A673 (cell line): ENCODE measurements around the gene CHD5. TPM values are rescaled to one million over a fixed set of nuclear protein-coding genes. Genes with fewer than 3 reads are reported as not detected.

Experiments used
- BruUV-seq: library from RNA; stranded (reverse); fragments of 400-500 nt; replicated peaks from 2 replicates; lab custom pipeline; 2021; lab: Mats Ljungman, UMichigan
- CTCF ChIA-PET: fragments of 300-600 bp; sonication (Branson Sonifier 250); formaldehyde crosslinking; loops from one replicate; lab custom pipeline; 2022; ENCODE audit warnings: antibody characterized with exemption; lab: Charles Lee
- POLR2A ChIA-PET: fragments of 300-600 bp; sonication (Branson Sonifier 250); formaldehyde crosslinking; loops from one replicate; lab custom pipeline; 2022; ENCODE audit warnings: antibody characterized with exemption; ENCODE audit not compliant: low non-redundant PET; lab: Charles Lee
- DNase-seq: peaks from one replicate; pipeline ENCODE4 v3.0.0-alpha.2; 2015; ENCODE audit warnings: low spot score
- H3K27ac ChIP-seq: fragments of 200-600 bp; sonication (generic); 2 replicates; pipeline ENCODE4 v1.5.1; 2016; ENCODE audit warnings: mixed run types, low read depth, mild to moderate bottlenecking, mixed read lengths, antibody characterized with exemption, low read length; ENCODE audit not compliant: poor library complexity, severe bottlenecking
- H3K27me3 ChIP-seq: fragments of 200-600 bp; sonication (generic); replicated peaks from 2 replicates; pipeline ENCODE4 v1.6.1; 2017; ENCODE audit warnings: mixed run types, low read depth, mild to moderate bottlenecking, mixed read lengths, antibody characterized with exemption, low read length; ENCODE audit not compliant: insufficient read depth, poor library complexity
- H3K36me3 ChIP-seq: fragments of 200-600 bp; sonication (generic); 2 replicates; pipeline ENCODE4 v1.6.1; 2016; ENCODE audit warnings: mixed run types, mild to moderate bottlenecking, mixed read lengths, antibody characterized with exemption, low read length; ENCODE audit not compliant: insufficient read depth, poor library complexity, severe bottlenecking
- H3K4me1 ChIP-seq: fragments of 200-600 bp; sonication (generic); 2 replicates; pipeline ENCODE4 v1.6.1; 2017; ENCODE audit warnings: mixed run types, mild to moderate bottlenecking, mixed read lengths, antibody characterized with exemption, low read length; ENCODE audit not compliant: insufficient read depth, poor library complexity, severe bottlenecking
- H3K4me3 ChIP-seq: fragments of 200-600 bp; sonication (generic); 2 replicates; pipeline ENCODE4 v1.5.1; 2016; ENCODE audit warnings: low read depth, mixed run types, mild to moderate bottlenecking, mixed read lengths, low read length; ENCODE audit not compliant: poor library complexity, severe bottlenecking
- H3K9me3 ChIP-seq: fragments of 200-600 bp; sonication (generic); 2 replicates; pipeline ENCODE4 v1.6.1; 2016; ENCODE audit warnings: mixed run types, low read depth, mild to moderate bottlenecking, mixed read lengths, antibody characterized with exemption, low read length; ENCODE audit not compliant: poor library complexity, severe bottlenecking
- EZH2 ChIP-seq: fragments of 200-600 bp; sonication (generic); IDR thresholded peaks from 2 replicates; pipeline ENCODE4 v1.6.1; 2017; ENCODE audit warnings: borderline replicate concordance, low read depth, mild to moderate bottlenecking, mixed read lengths, antibody characterized with exemption, low read length; ENCODE audit not compliant: poor library complexity, severe bottlenecking
- intact Hi-C: fragments of 100-400 bp; cut with micrococcal nuclease; formaldehyde crosslinking; loops from one replicate; pipeline ENCODE4 v1.10.0; 2022; ENCODE audit not compliant: unreplicated experiment
- total RNA-seq: library from RNA; stranded (reverse); gene quantifications from 2 replicates; pipeline ENCODE4 v1.2.3, GENCODE V29; 2021
- TF ChIP-seq, protein P1 (sequence below): fragments of 300-800, 200-600 bp; sonication (generic); conservative IDR thresholded peaks from 2 replicates; pipeline ENCODE4 v1.5.1; 2017; ENCODE audit warnings: low read depth, mild to moderate bottlenecking, antibody characterized with exemption, low read length, moderate library complexity, mixed read lengths

The CHD5 gene
- total RNA-seq, 1 experiment from 2014 or later = 0.58 TPM

DNA sequence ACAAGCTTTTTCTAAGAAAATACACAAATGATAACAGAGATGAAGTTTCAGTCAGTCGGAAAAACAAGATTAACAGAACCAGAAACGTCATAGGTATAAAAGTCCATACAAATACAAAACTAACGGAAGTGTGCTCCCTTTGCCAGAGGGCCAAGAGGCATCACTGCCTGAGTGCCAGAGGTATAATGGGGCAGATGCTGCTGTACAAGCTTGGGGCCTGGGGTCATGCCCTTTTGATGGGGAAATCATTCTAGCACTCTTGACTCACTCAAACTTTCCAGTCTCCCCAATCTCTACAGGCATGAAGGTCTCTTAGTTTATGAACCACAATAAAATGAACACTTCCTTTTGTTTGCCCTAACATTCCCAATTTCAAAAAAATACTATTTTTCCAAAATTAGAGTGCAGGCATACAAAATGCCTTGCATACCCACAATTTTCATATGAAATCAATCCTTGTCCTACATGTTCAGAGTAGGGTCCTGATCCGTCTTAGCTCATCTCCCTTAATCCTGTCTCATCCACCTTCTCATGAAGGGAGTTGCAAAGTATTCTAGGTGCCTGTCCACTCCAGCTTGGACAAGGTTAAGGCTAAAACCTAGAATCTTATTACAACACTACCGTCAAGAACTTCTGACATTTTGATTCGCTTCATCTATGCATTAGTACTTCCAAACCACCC is 17.8 kb upstream of the CHD5 start:
- CTCF ChIA-PET = no interaction called here
- Histone ChIP-seq H3K27ac (peak overlapping the region; percentile 97), H3K36me3 (peaks cover 49% of the 10 kb centered on the region), H3K9me3 (no peaks in the 10 kb centered on the region), H3K27me3 (no peaks in the 10 kb centered on the region), H3K4me1 (peaks cover 11% of the 10 kb centered on the region), H3K4me3 (peak overlapping the region; percentile 93)
- POLR2A ChIA-PET = interaction anchor here (0.6 kb wide), 1 partner anchor 26 kb away, joined by 3 read pairs; no protein-coding TSS in a partner anchor
- intact Hi-C loops = no loop called here
- BruUV-seq = no TSS peak
- TF ChIP-seq, protein P1, sequence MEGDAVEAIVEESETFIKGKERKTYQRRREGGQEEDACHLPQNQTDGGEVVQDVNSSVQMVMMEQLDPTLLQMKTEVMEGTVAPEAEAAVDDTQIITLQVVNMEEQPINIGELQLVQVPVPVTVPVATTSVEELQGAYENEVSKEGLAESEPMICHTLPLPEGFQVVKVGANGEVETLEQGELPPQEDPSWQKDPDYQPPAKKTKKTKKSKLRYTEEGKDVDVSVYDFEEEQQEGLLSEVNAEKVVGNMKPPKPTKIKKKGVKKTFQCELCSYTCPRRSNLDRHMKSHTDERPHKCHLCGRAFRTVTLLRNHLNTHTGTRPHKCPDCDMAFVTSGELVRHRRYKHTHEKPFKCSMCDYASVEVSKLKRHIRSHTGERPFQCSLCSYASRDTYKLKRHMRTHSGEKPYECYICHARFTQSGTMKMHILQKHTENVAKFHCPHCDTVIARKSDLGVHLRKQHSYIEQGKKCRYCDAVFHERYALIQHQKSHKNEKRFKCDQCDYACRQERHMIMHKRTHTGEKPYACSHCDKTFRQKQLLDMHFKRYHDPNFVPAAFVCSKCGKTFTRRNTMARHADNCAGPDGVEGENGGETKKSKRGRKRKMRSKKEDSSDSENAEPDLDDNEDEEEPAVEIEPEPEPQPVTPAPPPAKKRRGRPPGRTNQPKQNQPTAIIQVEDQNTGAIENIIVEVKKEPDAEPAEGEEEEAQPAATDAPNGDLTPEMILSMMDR = no peak
- TF ChIP-seq EZH2 = no peak
- DNase-seq = no peak

DNA sequence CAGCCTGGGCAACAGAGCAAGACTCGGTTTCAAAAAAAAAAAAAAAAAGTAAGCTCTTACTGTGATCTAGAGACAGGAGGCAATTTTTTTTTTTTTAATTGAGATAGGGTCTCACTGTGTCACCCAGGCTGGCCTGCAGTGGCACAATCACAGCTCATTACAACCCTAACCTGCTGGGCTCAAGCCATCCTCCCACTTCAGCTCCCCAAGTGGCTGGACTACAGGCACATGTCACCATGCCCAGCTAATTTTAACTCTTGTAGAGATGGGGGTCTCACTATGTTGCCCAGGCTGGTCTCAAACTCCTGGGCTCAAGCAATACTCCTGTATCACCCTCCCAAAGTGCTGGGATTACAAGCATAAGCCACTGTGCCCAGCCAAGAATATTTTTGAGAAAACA is 11.8 kb upstream of the CHD5 start:
- H3K36me3 ChIP-seq = peaks cover 96% of the 10 kb centered on the region
- no peak for DNase-seq
- ChIA-PET POLR2A (no interaction called here), CTCF (no interaction called here)
- H3K9me3 ChIP-seq = no peaks in the 10 kb centered on the region
- H3K4me3 ChIP-seq = no peak overlapping the region
- no peaks in the 10 kb centered on the region for H3K4me1 ChIP-seq
- BruUV-seq = no TSS peak
- no peaks in the 10 kb centered on the region for H3K27me3 ChIP-seq
- H3K27ac ChIP-seq = no peak overlapping the region
- TF ChIP-seq, protein P1 = no peak
- TF ChIP-seq EZH2 = no peak
- intact Hi-C loops = no loop called here

GRCh38 chr1:6188466-6188865 is 8.3 kb upstream of the CHD5 start:
- Histone ChIP-seq H3K4me1 (peaks cover 4% of the 10 kb centered on the region), H3K27me3 (no peaks in the 10 kb centered on the region), H3K27ac (no peak overlapping the region), H3K4me3 (no peak overlapping the region), H3K9me3 (no peaks in the 10 kb centered on the region), H3K36me3 (peaks cover 77% of the 10 kb centered on the region)
- TF ChIP-seq EZH2 = no peak
- TF ChIP-seq, protein P1 = no peak
- no TSS peak for BruUV-seq
- intact Hi-C loops = no loop called here
- POLR2A ChIA-PET = no interaction called here
- DNase-seq = no peak
- CTCF ChIA-PET = no interaction called here
